Stimulated activated naive B cell treated with anti-CD40 and anti-IgM and Interleukin-4, amounts not matched to agents 10 μg/mL and 1 μg/mL and 100 μg/mL, for 72 hours (primary cell): Measurements from ENCODE around the gene PPIL6.
A peak's percentile ranks its signal among the peaks of the same experiment; 100 is the strongest.
"Not testable (repeated sequence)": the region's sequence is repeated elsewhere in the genome, so short reads cannot be mapped to it uniquely, and the experiment has no call there.

Experiments used
- ATAC-seq, 2 donors: fragments of 150-1000 bp; cut with Tn5 transposase; replicated peaks; 2 replicates each; pipeline ENCODE4 v1.10.0; 2021; ENCODE audit warnings: moderate library complexity in 1 of 2
- DNase-seq: peaks from one replicate; pipeline ENCODE4 v3.0.0; 2021
- H3K27ac Mint-ChIP-seq: one replicate; pipeline ENCODE4 v1.8.0; 2022; ENCODE audit warnings: mild to moderate bottlenecking, mixed read lengths
- H3K27me3 Mint-ChIP-seq, 2 donors: one replicate each; pipeline ENCODE4 v1.8.0; 2022; ENCODE audit warnings: mixed read lengths in 2 of 2
- H3K36me3 Mint-ChIP-seq, 2 donors: one replicate each; pipeline ENCODE4 v1.8.0; 2022; ENCODE audit warnings: mixed read lengths in 2 of 2, mild to moderate bottlenecking in 1 of 2
- H3K4me1 Mint-ChIP-seq, 2 donors: one replicate each; pipeline ENCODE4 v1.8.0; 2022; ENCODE audit warnings: mixed read lengths in 2 of 2, mild to moderate bottlenecking in 1 of 2
- H3K4me3 Mint-ChIP-seq, 2 donors: one replicate each; pipeline ENCODE4 v1.8.0; 2022; ENCODE audit warnings: mild to moderate bottlenecking in 2 of 2, mixed read lengths in 2 of 2, moderate library complexity in 1 of 2
- H3K9me3 Mint-ChIP-seq, 2 donors: one replicate each; pipeline ENCODE4 v1.8.0; 2022; ENCODE audit warnings: mixed read lengths in 2 of 2, mild to moderate bottlenecking in 1 of 2

Gene PPIL6

DNA sequence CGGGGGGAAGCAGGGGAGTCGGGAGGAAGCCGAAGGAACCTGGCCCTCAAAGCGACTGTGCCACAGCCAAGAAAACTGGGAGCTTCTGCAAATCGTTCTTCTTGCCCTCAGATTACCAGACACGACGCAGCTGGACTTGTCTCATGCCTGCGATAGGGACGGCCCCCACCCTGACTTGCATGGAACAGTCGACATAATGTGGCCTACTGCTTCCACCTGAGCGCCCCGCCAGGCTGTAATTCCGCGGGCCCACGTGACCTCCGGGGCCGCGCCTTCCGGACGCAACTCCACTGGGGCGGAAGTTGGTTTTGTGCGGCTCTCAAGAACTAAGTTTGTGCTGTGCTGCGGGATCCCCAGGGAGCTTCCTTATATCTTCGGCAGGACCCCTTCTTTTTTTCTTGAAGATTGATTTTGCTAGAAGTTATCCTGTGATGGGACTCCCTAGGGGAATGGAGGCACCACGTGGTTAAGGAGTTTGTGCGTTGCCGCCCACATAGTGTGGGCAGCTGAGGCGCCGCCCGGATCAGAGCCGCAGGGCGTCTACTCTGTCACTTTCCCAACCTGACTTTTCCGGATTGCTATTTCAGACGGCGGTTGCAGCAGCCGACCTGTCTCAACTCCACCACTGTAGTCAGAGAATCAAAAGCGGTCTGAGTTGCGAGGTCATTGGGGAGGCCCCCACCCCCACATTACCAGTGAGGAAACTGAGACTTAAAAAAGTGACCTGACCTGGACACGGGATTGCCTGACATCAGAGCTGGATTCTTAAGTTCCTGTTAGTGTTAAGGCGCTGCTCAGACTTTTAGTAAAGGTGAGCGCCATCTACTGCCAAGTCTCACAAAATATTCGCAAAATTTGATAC lies 57.6 kb downstream of the PPIL6 start:
- DNase-seq (peak; percentile 92), ATAC-seq (peak; percentile 78 to 79)
- Mint-ChIP-seq H3K4me3 (peak overlapping the region; percentile 95 to 97), H3K27me3 (no peaks in the 10 kb centered on the region), H3K36me3 (peaks cover 17 to 31% of the 10 kb centered on the region in 2 donors), H3K27ac (peak overlapping the region; percentile 100), H3K9me3 (no peaks in the 10 kb centered on the region), H3K4me1 (peaks cover 25 to 39% of the 10 kb centered on the region in 2 donors)

DNA sequence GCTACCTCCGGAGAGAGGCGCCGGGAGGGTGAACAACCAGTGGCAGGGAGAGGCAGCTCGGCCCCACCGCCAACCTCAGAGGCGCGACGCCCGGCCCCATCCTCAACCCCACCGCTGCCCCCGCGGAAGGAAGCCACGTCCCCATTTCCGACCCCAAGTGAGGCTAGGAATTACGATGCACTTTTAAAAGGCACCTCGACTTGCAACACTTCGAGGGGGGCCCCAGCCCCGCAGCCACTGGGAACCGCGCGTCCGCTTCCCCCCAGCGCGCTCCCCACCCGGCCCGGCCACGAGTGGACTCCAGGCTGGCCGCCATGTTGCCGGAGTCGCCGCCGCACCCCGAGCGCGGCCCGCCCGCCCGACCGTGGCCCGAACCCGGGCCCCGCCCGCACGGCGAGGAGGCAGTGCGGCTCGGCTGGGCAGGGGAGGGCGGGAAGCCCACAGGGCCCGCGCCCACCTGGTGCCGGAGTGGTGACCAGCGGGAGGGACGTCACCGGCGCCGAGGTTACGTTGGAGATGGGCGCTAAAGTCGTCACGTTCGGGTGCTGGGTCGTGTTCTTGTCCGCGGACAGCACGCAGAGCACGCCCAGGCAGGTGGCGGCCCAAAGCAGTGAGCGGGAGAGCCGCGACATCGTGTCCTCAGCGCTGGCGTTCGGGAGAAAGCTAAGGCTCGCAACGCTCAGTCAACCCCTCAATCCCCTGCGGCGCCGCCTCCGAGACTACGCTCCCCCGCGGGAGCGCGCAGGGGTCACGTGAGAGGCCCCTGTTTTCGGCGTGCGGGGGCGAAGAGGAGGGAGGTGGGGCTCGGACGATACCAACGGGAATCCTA lies 58.5 kb downstream of the PPIL6 start, which contains the start of gene CD164:
TSS of gene CD164 (minus strand) at position 721 of the 829 bp plus-strand sequence. CDS start at position 632, 89 bp downstream.
- Mint-ChIP-seq H3K9me3 (no peaks in the 10 kb centered on the region), H3K27me3 (no peaks in the 10 kb centered on the region), H3K36me3 (peaks cover 18 to 33% of the 10 kb centered on the region in 2 donors), H3K4me3 (peak within 1 kb of the TSS; percentile 95 to 97), H3K4me1 (peaks cover 27 to 41% of the 10 kb centered on the region in 2 donors), H3K27ac (peak within 1 kb of the TSS; percentile 100)
- ATAC-seq (peak; percentile 61 to 64), DNase-seq (peak; percentile 92)

DNA sequence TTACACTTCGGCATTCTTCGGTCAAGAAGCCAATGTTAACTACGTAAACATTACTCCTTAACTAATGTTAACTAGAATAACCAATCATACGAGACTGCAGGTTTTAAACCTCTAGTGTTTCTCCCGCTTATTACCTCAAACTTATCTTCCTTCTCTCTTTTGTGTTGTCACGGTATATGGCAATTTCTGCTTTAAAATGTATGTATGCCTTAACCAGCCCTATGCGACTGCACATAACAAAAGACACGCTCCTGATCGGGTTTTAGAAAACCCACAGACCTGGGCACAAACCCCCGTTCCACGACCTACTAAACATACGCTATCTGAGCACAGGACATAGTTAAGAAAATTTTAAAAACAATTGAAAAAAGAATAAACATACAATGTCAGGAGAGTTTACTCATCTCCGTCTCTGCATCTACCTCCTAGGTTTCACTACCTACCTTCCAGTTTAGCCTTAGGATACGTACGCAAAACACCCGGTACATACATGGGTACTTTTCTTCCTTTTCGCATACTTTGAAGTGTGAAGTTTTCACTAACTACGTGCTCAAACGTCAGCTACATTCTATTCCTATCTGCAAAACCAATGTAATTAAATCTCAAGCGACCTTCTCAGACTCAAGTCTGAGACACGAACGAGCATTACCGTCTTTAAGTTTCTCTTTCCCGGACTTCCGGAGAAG lies 59.2 kb downstream of the PPIL6 start:
- peaks cover 21 to 37% of the 10 kb centered on the region in 2 donors for H3K36me3 Mint-ChIP-seq
- ATAC-seq: peak in 1 of 2 donors; percentile 0
- H3K4me3 Mint-ChIP-seq: peak overlapping the region; percentile 95 to 97
- DNase-seq: no peak
- peaks cover 29 to 44% of the 10 kb centered on the region in 2 donors for H3K4me1 Mint-ChIP-seq
- H3K9me3 Mint-ChIP-seq: no peaks in the 10 kb centered on the region
- no peaks in the 10 kb centered on the region for H3K27me3 Mint-ChIP-seq
- H3K27ac Mint-ChIP-seq: peak overlapping the region; percentile 100

DNA sequence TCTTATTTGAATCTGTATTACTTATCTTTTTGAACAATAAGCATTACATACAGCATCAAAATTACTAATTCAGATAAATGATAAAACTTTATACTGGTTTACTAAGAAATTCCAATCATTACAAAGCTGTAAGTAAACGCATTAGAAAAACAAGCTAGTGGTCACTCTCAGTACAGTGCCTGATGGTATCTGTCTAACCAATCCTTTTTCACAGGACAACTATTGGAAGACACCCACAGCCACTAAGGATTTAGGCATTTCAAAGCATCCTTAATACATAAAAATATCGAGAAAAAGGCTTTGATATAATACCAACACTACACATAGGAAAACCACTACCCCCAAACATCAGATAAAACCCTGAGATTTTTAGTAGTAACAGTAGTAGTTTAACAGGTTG lies 60.7 kb downstream of the PPIL6 start:
- ATAC-seq (no peak), DNase-seq (no peak)
- no peaks in the 10 kb centered on the region for H3K9me3 Mint-ChIP-seq
- H3K36me3 Mint-ChIP-seq: peaks cover 28 to 48% of the 10 kb centered on the region in 2 donors
- H3K27me3 Mint-ChIP-seq: no peaks in the 10 kb centered on the region
- peak overlapping the region; percentile 88 to 95 for H3K4me3 Mint-ChIP-seq
- peak overlapping the region; percentile 6 for H3K27ac Mint-ChIP-seq
- peaks cover 29 to 47% of the 10 kb centered on the region in 2 donors for H3K4me1 Mint-ChIP-seq

DNA sequence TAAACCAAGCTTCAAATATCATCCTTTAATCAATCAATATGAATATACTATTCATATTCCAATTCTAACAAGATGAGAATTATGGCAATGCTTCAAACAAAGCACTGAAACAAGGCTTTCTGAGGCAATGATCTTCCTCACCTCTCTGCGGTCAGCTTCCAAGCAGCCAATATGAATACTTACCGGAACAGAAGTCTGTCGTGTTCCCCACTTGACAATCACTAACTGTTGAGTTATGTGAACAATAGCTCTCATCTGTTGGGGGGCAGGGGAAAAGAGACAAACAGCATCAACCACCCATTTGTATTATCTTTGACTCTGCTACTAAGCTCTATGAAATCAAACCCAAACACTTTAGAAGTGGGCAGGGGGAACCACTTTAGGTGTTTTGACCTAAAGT lies 62.7 kb downstream of the PPIL6 start:
- H3K27ac Mint-ChIP-seq: no peak overlapping the region
- H3K27me3 Mint-ChIP-seq: no peaks in the 10 kb centered on the region
- DNase-seq (no peak), ATAC-seq (no peak)
- peaks cover 45 to 65% of the 10 kb centered on the region in 2 donors for H3K36me3 Mint-ChIP-seq
- H3K4me3 Mint-ChIP-seq: no peak overlapping the region
- peaks cover 36 to 58% of the 10 kb centered on the region in 2 donors for H3K4me1 Mint-ChIP-seq
- H3K9me3 Mint-ChIP-seq: no peaks in the 10 kb centered on the region

DNA sequence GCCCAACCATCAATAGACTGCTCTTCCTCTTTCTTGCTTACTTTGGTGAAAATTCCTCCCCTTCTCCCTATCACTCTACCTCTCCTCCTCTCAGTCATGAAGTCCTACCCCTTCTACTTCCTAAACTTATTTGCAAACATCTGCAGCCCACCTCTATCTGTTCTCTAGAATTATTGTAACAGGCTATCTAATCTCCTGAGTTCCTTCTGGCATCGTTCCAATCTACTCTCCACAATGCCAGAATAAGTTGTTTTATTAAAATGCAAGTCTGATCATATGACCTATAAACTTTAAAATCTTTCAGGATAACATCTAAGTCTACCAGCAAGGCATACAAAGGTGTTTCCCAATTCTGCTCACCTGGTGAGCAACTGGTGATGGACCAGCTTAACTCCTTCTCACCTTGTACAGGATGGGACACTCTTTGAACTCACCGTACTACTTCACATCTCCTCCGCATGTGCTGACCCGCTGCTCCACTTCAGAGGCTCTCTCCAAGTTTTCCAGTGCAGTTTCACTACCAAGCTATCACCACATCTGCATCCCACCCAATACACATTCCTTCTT lies 66.0 kb downstream of the PPIL6 start:
- Mint-ChIP-seq H3K9me3 (no peaks in the 10 kb centered on the region), H3K36me3 (peaks cover 45 to 66% of the 10 kb centered on the region in 2 donors), H3K27ac (peak overlapping the region; percentile 2), H3K4me1 (peaks cover 35 to 59% of the 10 kb centered on the region in 2 donors), H3K27me3 (no peaks in the 10 kb centered on the region), H3K4me3 (peak overlapping the region; percentile 2 to 33)
- no peak for ATAC-seq
- no peak for DNase-seq

DNA sequence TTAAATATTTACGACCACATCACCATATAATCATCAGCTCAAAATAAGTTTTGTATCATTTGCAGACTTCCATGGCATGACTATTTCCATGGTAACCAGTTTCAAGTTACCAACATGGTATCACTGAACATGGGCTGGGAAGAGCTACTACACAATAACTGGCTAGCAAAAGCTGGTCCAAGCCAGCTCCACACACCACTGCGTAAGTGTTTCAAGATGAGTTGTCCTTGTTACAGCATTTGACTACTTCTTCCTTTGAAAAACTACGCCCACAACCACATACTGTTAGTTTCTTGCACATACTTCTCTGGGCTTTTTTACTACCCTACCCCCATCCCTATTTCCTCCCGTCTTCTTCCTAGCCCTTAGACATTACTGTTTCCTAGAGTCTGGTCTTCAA lies 66.7 kb downstream of the PPIL6 start:
- H3K36me3 Mint-ChIP-seq: peaks cover 43 to 63% of the 10 kb centered on the region in 2 donors

DNA sequence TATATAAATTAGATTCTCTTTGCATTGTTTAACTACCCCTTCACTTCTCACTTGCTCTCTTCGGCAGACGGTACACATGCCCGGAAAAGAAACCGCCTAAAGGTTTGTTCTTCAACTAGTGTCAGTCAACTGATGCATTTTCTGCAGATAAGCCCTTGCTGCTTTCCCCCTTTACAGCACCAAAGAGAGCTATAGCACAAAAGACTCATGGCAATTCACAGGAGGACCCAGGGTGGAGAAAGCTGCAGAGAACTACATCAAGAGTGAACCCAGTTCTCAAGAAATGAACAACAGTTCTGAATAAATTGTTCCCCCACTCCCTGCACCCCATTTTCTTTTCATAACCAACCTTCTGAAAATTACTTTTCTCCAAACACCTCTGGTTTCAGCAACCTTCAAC lies 67.1 kb downstream of the PPIL6 start:
- DNase-seq (no peak), ATAC-seq (peak in 1 of 2 donors; percentile 46)
- no peaks in the 10 kb centered on the region for H3K27me3 Mint-ChIP-seq
- peaks cover 28 to 49% of the 10 kb centered on the region in 2 donors for H3K4me1 Mint-ChIP-seq
- H3K9me3 Mint-ChIP-seq: no peaks in the 10 kb centered on the region
- H3K4me3 Mint-ChIP-seq: peak overlapping the region; percentile 14 to 42
- peak overlapping the region; percentile 2 for H3K27ac Mint-ChIP-seq
- peaks cover 41 to 63% of the 10 kb centered on the region in 2 donors for H3K36me3 Mint-ChIP-seq

More for the DNA sequence above, 66.7 kb downstream of the PPIL6 start:
- peak overlapping the region; percentile 14 to 42 for H3K4me3 Mint-ChIP-seq
- no peaks in the 10 kb centered on the region for H3K9me3 Mint-ChIP-seq
- DNase-seq: peak; percentile 29
- H3K27ac Mint-ChIP-seq: peak overlapping the region; percentile 2
- H3K27me3 Mint-ChIP-seq: no peaks in the 10 kb centered on the region
- ATAC-seq: peak; percentile 97
- peaks cover 30 to 52% of the 10 kb centered on the region in 2 donors for H3K4me1 Mint-ChIP-seq

DNA sequence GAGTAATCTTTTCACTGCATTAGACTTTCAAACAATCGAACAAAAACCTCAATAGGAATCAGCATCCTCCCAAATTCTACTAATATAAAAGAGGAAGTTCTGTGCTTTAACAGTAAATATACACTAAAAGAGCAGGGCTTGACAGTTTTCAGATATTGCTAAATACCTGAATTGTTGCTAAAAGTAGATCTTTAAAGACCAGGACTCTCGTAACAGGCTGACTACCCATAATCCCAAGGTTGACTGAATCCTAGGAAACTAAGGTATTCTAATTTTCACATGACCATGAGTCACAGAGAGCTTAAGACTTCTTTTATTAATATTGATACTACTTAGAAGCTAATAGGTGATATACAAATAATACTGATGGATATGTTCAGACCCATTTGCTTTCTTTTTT lies 68.3 kb downstream of the PPIL6 start:
- Mint-ChIP-seq H3K9me3 (no peaks in the 10 kb centered on the region), H3K36me3 (peaks cover 37 to 58% of the 10 kb centered on the region in 2 donors)
- no peak for DNase-seq

DNA sequence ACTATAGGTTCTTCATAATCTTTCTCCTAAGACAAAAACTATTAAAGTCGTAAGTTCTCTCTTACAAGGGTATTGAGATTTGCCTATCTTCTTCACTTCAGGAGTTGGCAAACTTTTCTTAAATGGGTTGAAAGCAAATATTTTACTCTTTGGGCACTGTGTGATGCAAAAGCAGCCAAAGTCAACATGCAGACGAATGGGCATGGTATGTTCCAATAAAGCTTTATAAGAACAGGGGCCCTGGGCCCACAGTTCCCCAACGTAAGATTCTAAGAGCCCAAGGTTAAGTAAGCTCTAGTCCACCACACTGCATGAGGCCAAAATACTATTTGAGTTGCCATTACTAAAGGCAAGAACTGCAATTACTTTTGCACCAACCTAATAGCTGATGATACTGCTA lies 69.6 kb downstream of the PPIL6 start:
- no peak for DNase-seq
- peaks cover 34 to 60% of the 10 kb centered on the region in 2 donors for H3K36me3 Mint-ChIP-seq
- no peaks in the 10 kb centered on the region for H3K9me3 Mint-ChIP-seq
- no peaks in the 10 kb centered on the region for H3K27me3 Mint-ChIP-seq
- H3K4me1 Mint-ChIP-seq: peaks cover 20 to 42% of the 10 kb centered on the region in 2 donors
- no peak overlapping the region for H3K27ac Mint-ChIP-seq
- no peak for ATAC-seq
- no peak overlapping the region for H3K4me3 Mint-ChIP-seq

More for the DNA sequence above, 68.3 kb downstream of the PPIL6 start:
- H3K27me3 Mint-ChIP-seq: no peaks in the 10 kb centered on the region
- ATAC-seq: no peak
- peak overlapping the region; percentile 76 for H3K27ac Mint-ChIP-seq
- peaks cover 24 to 45% of the 10 kb centered on the region in 2 donors for H3K4me1 Mint-ChIP-seq
- H3K4me3 Mint-ChIP-seq: no peak overlapping the region

DNA sequence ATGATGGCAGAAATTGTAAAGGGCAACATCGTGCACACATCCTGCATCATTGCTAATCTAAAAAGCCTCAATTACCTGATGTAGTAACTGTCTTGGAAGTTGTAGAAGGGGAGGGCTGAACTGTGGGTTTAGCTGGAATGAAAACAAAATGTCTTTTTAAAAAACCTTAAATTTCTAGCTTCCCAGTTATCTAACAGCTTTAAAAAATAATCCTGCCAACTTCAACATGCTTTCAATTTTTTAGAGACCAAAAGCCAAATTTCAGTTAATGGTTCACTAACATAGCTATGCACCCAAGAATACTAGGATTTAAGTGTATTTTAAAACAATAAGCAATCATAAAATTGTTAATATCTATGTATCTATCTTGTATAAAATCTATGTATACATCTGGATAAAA lies 70.1 kb downstream of the PPIL6 start:
- no peak overlapping the region for H3K27ac Mint-ChIP-seq
- H3K27me3 Mint-ChIP-seq: no peaks in the 10 kb centered on the region
- peaks cover 20 to 42% of the 10 kb centered on the region in 2 donors for H3K4me1 Mint-ChIP-seq
- no peak overlapping the region for H3K4me3 Mint-ChIP-seq
- H3K36me3 Mint-ChIP-seq: peaks cover 33 to 59% of the 10 kb centered on the region in 2 donors
- ATAC-seq: no peak
- no peaks in the 10 kb centered on the region for H3K9me3 Mint-ChIP-seq
- no peak for DNase-seq

DNA sequence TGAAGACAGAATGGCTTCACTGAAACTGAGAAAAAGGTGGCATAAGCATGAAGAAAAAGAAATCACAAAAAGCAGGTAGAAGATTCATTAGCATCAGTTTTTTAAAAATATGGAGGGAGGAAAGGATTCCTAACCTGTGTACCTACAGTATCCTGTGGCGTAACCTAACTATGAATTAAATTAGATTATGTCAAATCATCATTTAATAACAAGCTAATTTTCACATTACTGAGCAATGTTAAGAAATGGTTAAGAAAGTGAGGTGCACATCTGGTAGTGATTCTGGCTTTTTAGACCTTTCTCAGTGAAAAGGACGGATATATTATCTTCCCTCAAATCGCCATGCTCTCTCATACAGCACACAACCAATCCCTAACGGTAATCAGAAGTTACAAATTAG lies 70.7 kb downstream of the PPIL6 start:
- H3K27me3 Mint-ChIP-seq: no peaks in the 10 kb centered on the region
- H3K4me3 Mint-ChIP-seq: no peak overlapping the region
- peaks cover 35 to 59% of the 10 kb centered on the region in 2 donors for H3K36me3 Mint-ChIP-seq
- no peak for DNase-seq
- ATAC-seq: no peak
- H3K27ac Mint-ChIP-seq: no peak overlapping the region
- H3K4me1 Mint-ChIP-seq: peaks cover 19 to 39% of the 10 kb centered on the region in 2 donors
- H3K9me3 Mint-ChIP-seq: no peaks in the 10 kb centered on the region

DNA sequence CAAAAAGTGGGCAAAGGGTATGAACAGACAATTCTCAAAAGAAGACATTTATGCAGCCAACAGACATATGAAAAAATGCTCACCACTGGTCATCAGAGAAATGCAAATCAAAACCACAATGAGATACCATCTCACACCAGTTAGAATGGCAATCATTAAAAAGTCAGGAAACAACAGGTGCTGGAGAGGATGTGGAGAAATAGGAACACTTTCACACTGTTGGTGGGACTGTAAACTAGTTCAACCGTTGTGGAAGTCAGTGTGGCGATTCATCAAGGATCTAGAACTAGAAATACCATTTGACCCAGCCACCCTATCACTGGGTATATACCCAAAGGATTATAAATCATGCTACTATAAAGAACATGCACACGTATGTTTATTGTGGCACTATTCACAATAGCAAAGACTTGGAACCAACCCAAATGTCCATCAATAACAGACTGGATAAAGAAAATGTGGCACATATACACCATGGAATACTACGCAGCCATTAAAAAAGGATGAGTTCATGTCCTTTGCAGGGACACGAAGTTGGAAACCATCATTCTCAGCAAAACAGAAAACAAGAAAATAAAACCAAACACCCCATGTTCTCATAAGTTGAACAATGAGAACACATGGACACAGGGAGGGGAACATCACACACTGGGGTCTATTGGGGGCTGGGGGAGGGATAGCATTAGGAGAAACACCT lies 75.9 kb downstream of the PPIL6 start:
- not testable (repeated sequence) for DNase-seq, H3K27me3 Mint-ChIP-seq, ATAC-seq, H3K9me3 Mint-ChIP-seq, H3K27ac Mint-ChIP-seq, H3K4me3 Mint-ChIP-seq
- peaks cover 52 to 71% of the 10 kb centered on the region in 2 donors for H3K36me3 Mint-ChIP-seq
- peaks cover 13 to 31% of the 10 kb centered on the region in 2 donors for H3K4me1 Mint-ChIP-seq
